Upper lobe of right lung (tissue), 1 donor: Measurements from ENCODE around the gene CLCN7. TPM values are rescaled to one million over a fixed set of nuclear protein-coding genes. Genes with fewer than 3 reads are reported as not detected.
"Not testable (repeated sequence)": the region's sequence is repeated elsewhere in the genome, so short reads cannot be mapped to it uniquely, and the experiment has no call there.

Source experiments
- ATAC-seq: fragments of 200-7000 bp; cut with Tn5 transposase; one replicate; pipeline ENCODE4 v1.9.1; 2020; ENCODE audit warnings: mild to moderate bottlenecking, moderate library complexity
- DNase-seq: peaks from one replicate; pipeline ENCODE4 v3.0.0-alpha.2; 2020
- H3K27ac ChIP-seq: fragments of 200-600 bp; one replicate; pipeline ENCODE4 v1.8.0; 2022
- H3K27me3 ChIP-seq: fragments of 200-600 bp; one replicate; pipeline ENCODE4 v1.8.0; 2022; ENCODE audit warnings: mild to moderate bottlenecking
- H3K36me3 ChIP-seq: fragments of 200-600 bp; one replicate; pipeline ENCODE4 v1.8.0; 2022
- H3K4me1 ChIP-seq: fragments of 200-600 bp; one replicate; pipeline ENCODE4 v1.8.0; 2022
- H3K4me3 ChIP-seq: fragments of 200-600 bp; one replicate; pipeline ENCODE4 v1.8.0; 2022; ENCODE audit warnings: mild to moderate bottlenecking
- H3K9me3 ChIP-seq: fragments of 200-600 bp; one replicate; pipeline ENCODE4 v1.8.0; 2022
- CTCF ChIP-seq: fragments of 200-600 bp; IDR thresholded peaks from one replicate; pipeline ENCODE4 v1.8.0; 2022; ENCODE audit warnings: antibody characterized with exemption
- intact Hi-C: fragments of 100-400 bp; cut with DNase I; formaldehyde crosslinking; loops from one replicate; pipeline ENCODE4 v1.11.0; 2022
- total RNA-seq: library from RNA; stranded (reverse); fragmentation: NEBNext Ultra II Directional; extraction: Animal tissue kit (Norgen Biotek cat#: 25700); gene quantifications from one replicate; pipeline ENCODE4 v1.2.1, GENCODE V29; 2021
- donor health status: DM: no; HTN: yes; CAD: no; lungs with severe emphysema.

Gene CLCN7
- total RNA-seq, 1 donor from 2014 or later, result 138 TPM

GRCh38 chr16:1488054-1488601 is 13.3 kb upstream of the CLCN7 start:
- Histone ChIP-seq H3K27me3 (no peaks in the 10 kb centered on the region), H3K9me3 (no peaks in the 10 kb centered on the region), H3K27ac (no peak overlapping the region), H3K4me1 (peaks cover 9% of the 10 kb centered on the region), H3K36me3 (no peaks in the 10 kb centered on the region), H3K4me3 (no peak overlapping the region)
- intact Hi-C loops, result no loop called here
- ATAC-seq (no peak), DNase-seq (no peak)
- no peak for TF ChIP-seq CTCF

- Histone ChIP-seq H3K4me1 (peaks cover 4% of the 10 kb centered on the region), H3K4me3 (no peak overlapping the region), H3K9me3 (no peaks in the 10 kb centered on the region), H3K27me3 (no peaks in the 10 kb centered on the region), H3K36me3 (no peaks in the 10 kb centered on the region), H3K27ac (no peak overlapping the region)
- no peak for ATAC-seq
- no peak for TF ChIP-seq CTCF
- DNase-seq, result peak; percentile 60
- intact Hi-C loops, result no loop called here
These were observed 12.7 kb upstream of the CLCN7 start for GRCh38 chr16:1487395-1488053.

- Histone ChIP-seq H3K27me3 (no peaks in the 10 kb centered on the region), H3K27ac (no peak overlapping the region), H3K4me1 (no peaks in the 10 kb centered on the region), H3K9me3 (no peaks in the 10 kb centered on the region), H3K36me3 (no peaks in the 10 kb centered on the region), H3K4me3 (no peak overlapping the region)
- intact Hi-C loops, result no loop called here
- ATAC-seq (no peak), DNase-seq (no peak)
- TF ChIP-seq CTCF, result no peak
These were observed 11.9 kb upstream of the CLCN7 start for GRCh38 chr16:1486551-1487390.

- Histone ChIP-seq H3K4me1 (no peaks in the 10 kb centered on the region), H3K36me3 (no peaks in the 10 kb centered on the region), H3K27me3 (no peaks in the 10 kb centered on the region), H3K9me3 (no peaks in the 10 kb centered on the region), H3K27ac (no peak overlapping the region), H3K4me3 (no peak overlapping the region)
- no peak for TF ChIP-seq CTCF
- intact Hi-C loops, result no loop called here
- ATAC-seq (no peak), DNase-seq (peak; percentile 57)
These were observed 11.1 kb upstream of the CLCN7 start for GRCh38 chr16:1485847-1486496.

GRCh38 chr16:1481906-1482835 is 7.3 kb upstream of the CLCN7 start:
- Histone ChIP-seq H3K4me1 (no peaks in the 10 kb centered on the region), H3K27ac (no peak overlapping the region), H3K27me3 (no peaks in the 10 kb centered on the region), H3K9me3 (no peaks in the 10 kb centered on the region), H3K4me3 (no peak overlapping the region), H3K36me3 (no peaks in the 10 kb centered on the region)
- DNase-seq, result no peak
- no peak for TF ChIP-seq CTCF
- intact Hi-C loops, result no loop called here
- no peak for ATAC-seq

- intact Hi-C loops, H3K9me3 ChIP-seq, DNase-seq, ATAC-seq, H3K27me3 ChIP-seq, H3K27ac ChIP-seq, H3K4me3 ChIP-seq, H3K36me3 ChIP-seq: not testable (repeated sequence)
- peaks cover 11% of the 10 kb centered on the region for H3K4me1 ChIP-seq
These were observed 4.1 kb upstream of the CLCN7 start for GRCh38 chr16:1478937-1479336.
